ENCODE data around the gene DCTN4. TPM values are rescaled to one million over a fixed set of nuclear protein-coding genes. Genes with fewer than 3 reads are reported as not detected.

The DCTN4 gene
- total and polyA plus RNA-seq, 4 donors, result 17.3 to 66.4 (median 40.1) TPM

GRCh38 chr5:150672237-150672883, 86.5 kb downstream of the DCTN4 start:
- WGBS, 2 donors, result 15 to 31% methylated on average over 38 of the region's 38 CpGs
- ATAC-seq (ENCODE audit: low FRiP score) (peak; percentile 44), DNase-seq (peak; percentile 73 to 88)
- Histone ChIP-seq H3K27ac (ENCODE audit: low read depth in 1 of 2, low read length in 2 of 2) (no peak overlapping the region), H3K4me3 (ENCODE audit: low read length in 2 of 2) (no peak overlapping the region), H3K36me3 (ENCODE audit: control insufficient read depth in 1 of 2, insufficient read depth in 2 of 2, low read length in 1 of 2) (no peaks in the 10 kb centered on the region), H3K4me1 (ENCODE audit: control insufficient read depth in 1 of 2, insufficient read depth in 2 of 2, low read length in 2 of 2) (peaks cover 0 to 1% of the 10 kb centered on the region in 2 donors), H3K27me3 (ENCODE audit: control insufficient read depth in 1 of 2, insufficient read depth in 2 of 2, low read length in 1 of 2) (no peaks in the 10 kb centered on the region), H3K9me3 (ENCODE audit: control insufficient read depth, low read length) (no peaks in the 10 kb centered on the region)
- intact Hi-C loops (cut with DNase I), result loop anchor here in 1 of 2 donors (10.0 kb wide), 1 partner anchor 218 kb away; no protein-coding TSS in a partner anchor

- Histone ChIP-seq H3K36me3 (ENCODE audit: control insufficient read depth in 1 of 2, insufficient read depth in 2 of 2, low read length in 1 of 2) (no peaks in the 10 kb centered on the region), H3K4me1 (ENCODE audit: control insufficient read depth in 1 of 2, insufficient read depth in 2 of 2, low read length in 2 of 2) (peaks cover 0 to 1% of the 10 kb centered on the region in 2 donors), H3K4me3 (ENCODE audit: low read length in 2 of 2) (no peak overlapping the region), H3K27me3 (ENCODE audit: control insufficient read depth in 1 of 2, insufficient read depth in 2 of 2, low read length in 1 of 2) (no peaks in the 10 kb centered on the region), H3K27ac (ENCODE audit: low read depth in 1 of 2, low read length in 2 of 2) (no peak overlapping the region), H3K9me3 (ENCODE audit: control insufficient read depth, low read length) (no peaks in the 10 kb centered on the region)
- peak; percentile 6 for ATAC-seq (ENCODE audit: low FRiP score)
- intact Hi-C loops (cut with DNase I), result loop anchor here in 1 of 2 donors (10.0 kb wide), 1 partner anchor 217 kb away; no protein-coding TSS in a partner anchor
- peak in 1 of 2 donors; percentile 56 for DNase-seq
- WGBS, 2 donors, result 30 to 34% methylated on average over 48 to 51 of the region's 51 CpGs
These were observed 87.1 kb downstream of the DCTN4 start for GRCh38 chr5:150671509-150672236.

- WGBS, 2 donors, result 28 to 39% methylated on average over 2 of the region's 2 CpGs
- Histone ChIP-seq H3K36me3 (ENCODE audit: control insufficient read depth in 1 of 2, insufficient read depth in 2 of 2, low read length in 1 of 2) (no peaks in the 10 kb centered on the region), H3K27me3 (ENCODE audit: control insufficient read depth in 1 of 2, insufficient read depth in 2 of 2, low read length in 1 of 2) (no peaks in the 10 kb centered on the region), H3K27ac (ENCODE audit: low read depth in 1 of 2, low read length in 2 of 2) (no peak overlapping the region), H3K4me3 (ENCODE audit: low read length in 2 of 2) (no peak overlapping the region), H3K9me3 (ENCODE audit: control insufficient read depth, low read length) (no peaks in the 10 kb centered on the region), H3K4me1 (ENCODE audit: control insufficient read depth in 1 of 2, insufficient read depth in 2 of 2, low read length in 2 of 2) (peaks cover 0 to 1% of the 10 kb centered on the region in 2 donors)
- intact Hi-C loops (cut with DNase I), result loop anchor here in 1 of 2 donors (10.0 kb wide), 1 partner anchor 216 kb away; no protein-coding TSS in a partner anchor
- ATAC-seq (ENCODE audit: low FRiP score) (no peak), DNase-seq (no peak)
These were observed 87.9 kb downstream of the DCTN4 start for GRCh38 chr5:150670948-150671310.

DNA sequence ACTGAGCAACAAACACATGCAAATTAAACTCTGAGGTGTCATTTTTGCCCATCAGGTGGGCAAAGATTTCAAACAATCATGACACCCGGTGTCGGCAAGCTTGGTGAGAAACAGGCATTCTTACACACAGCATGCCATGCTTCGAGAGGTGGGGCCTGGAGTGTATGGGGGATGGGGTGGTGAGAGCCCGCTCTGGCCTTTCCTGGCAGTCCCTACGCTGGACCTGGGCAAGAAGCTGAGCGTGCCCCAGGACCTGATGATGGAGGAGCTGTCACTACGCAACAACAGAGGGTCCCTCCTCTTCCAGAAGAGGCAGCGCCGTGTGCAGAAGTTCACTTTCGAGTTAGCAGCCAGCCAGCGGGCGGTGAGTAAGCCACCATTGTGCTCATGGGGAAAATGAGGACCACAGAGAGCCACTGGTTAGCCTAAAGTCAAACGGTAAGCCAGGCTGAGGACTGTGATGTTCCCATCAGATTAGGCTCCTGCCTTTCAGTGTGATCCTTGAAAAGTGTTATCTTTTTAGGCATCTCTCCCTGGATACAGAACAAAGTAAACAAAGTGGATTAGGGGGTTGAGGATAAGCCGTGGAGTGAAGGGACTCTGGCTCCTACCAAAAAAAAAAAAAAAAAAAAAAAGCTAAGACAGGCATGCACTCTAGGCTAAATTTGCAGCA, 88.4 kb downstream of the DCTN4 start:
- Histone ChIP-seq H3K27ac (ENCODE audit: low read depth in 1 of 2, low read length in 2 of 2) (no peak overlapping the region), H3K36me3 (ENCODE audit: control insufficient read depth in 1 of 2, insufficient read depth in 2 of 2, low read length in 1 of 2) (no peaks in the 10 kb centered on the region), H3K4me3 (ENCODE audit: low read length in 2 of 2) (no peak overlapping the region), H3K9me3 (ENCODE audit: control insufficient read depth, low read length) (no peaks in the 10 kb centered on the region), H3K4me1 (ENCODE audit: control insufficient read depth in 1 of 2, insufficient read depth in 2 of 2, low read length in 2 of 2) (peaks cover 0 to 1% of the 10 kb centered on the region in 2 donors), H3K27me3 (ENCODE audit: control insufficient read depth in 1 of 2, insufficient read depth in 2 of 2, low read length in 1 of 2) (no peaks in the 10 kb centered on the region)
- ATAC-seq (ENCODE audit: low FRiP score) (no peak), DNase-seq (no peak)
- WGBS, 2 donors, result 77 to 85% methylated on average over 14 of the region's 14 CpGs
- intact Hi-C loops (cut with DNase I), result loop anchor here in 1 of 2 donors (10.0 kb wide), 1 partner anchor 216 kb away; no protein-coding TSS in a partner anchor

- ATAC-seq (ENCODE audit: low FRiP score) (no peak), DNase-seq (no peak)
- H3K4me1 ChIP-seq (ENCODE audit: control insufficient read depth in 1 of 2, insufficient read depth in 2 of 2, low read length in 2 of 2), result no peaks in the 10 kb centered on the region
- no peaks in the 10 kb centered on the region for H3K9me3 ChIP-seq (ENCODE audit: control insufficient read depth, low read length)
- H3K27ac ChIP-seq (ENCODE audit: low read depth in 1 of 2, low read length in 2 of 2), result no peak overlapping the region
- no peaks in the 10 kb centered on the region for H3K36me3 ChIP-seq (ENCODE audit: control insufficient read depth in 1 of 2, insufficient read depth in 2 of 2, low read length in 1 of 2)
- WGBS, 2 donors, result 75 to 80% methylated on average over 12 of the region's 12 CpGs
- no peak overlapping the region for H3K4me3 ChIP-seq (ENCODE audit: low read length in 2 of 2)
- H3K27me3 ChIP-seq (ENCODE audit: control insufficient read depth in 1 of 2, insufficient read depth in 2 of 2, low read length in 1 of 2), result no peaks in the 10 kb centered on the region
- intact Hi-C loops (cut with DNase I), result no loop called here
These were observed 93.8 kb downstream of the DCTN4 start for GRCh38 chr5:150665044-150665443.

DNA sequence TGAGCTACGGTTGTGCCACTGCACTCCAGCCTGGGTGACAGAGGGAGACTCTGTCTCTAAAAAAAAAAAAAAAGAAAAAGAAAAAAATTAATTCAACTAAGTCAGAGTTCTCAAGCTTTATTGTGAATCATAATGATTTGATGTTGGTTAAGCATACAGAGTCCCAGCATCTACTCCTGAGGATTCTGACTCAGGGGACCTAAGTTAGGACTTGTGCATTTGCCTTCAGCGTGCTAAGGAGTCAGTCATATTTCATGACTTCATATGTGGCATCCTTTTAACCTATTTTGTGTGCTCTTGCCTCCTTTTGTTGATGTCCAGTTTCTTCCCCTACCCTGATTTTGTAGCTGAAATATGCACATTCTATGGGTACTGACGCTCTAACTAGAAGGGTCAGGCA, 94.9 kb downstream of the DCTN4 start:
- DNase-seq (no peak), ATAC-seq (ENCODE audit: low FRiP score) (no peak)
- Histone ChIP-seq H3K4me3 (ENCODE audit: low read length in 2 of 2) (no peak overlapping the region), H3K27me3 (ENCODE audit: control insufficient read depth in 1 of 2, insufficient read depth in 2 of 2, low read length in 1 of 2) (no peaks in the 10 kb centered on the region), H3K27ac (ENCODE audit: low read depth in 1 of 2, low read length in 2 of 2) (no peak overlapping the region), H3K4me1 (ENCODE audit: control insufficient read depth in 1 of 2, insufficient read depth in 2 of 2, low read length in 2 of 2) (no peaks in the 10 kb centered on the region), H3K9me3 (ENCODE audit: control insufficient read depth, low read length) (no peaks in the 10 kb centered on the region), H3K36me3 (ENCODE audit: control insufficient read depth in 1 of 2, insufficient read depth in 2 of 2, low read length in 1 of 2) (no peaks in the 10 kb centered on the region)
- WGBS, 2 donors, result 88 to 89% methylated on average over 3 of the region's 3 CpGs
- intact Hi-C loops (cut with DNase I), result no loop called here

GRCh38 chr5:150662731-150663516, 95.9 kb downstream of the DCTN4 start:
- H3K4me1 ChIP-seq (ENCODE audit: control insufficient read depth in 1 of 2, insufficient read depth in 2 of 2, low read length in 2 of 2), result no peaks in the 10 kb centered on the region
- H3K27me3 ChIP-seq (ENCODE audit: control insufficient read depth in 1 of 2, insufficient read depth in 2 of 2, low read length in 1 of 2), result no peaks in the 10 kb centered on the region
- intact Hi-C loops (cut with DNase I), result no loop called here
- H3K9me3 ChIP-seq (ENCODE audit: control insufficient read depth, low read length), result no peaks in the 10 kb centered on the region
- WGBS, 2 donors, result 80% methylated on average over 4 of the region's 4 CpGs
- DNase-seq (peak; percentile 17 to 57), ATAC-seq (ENCODE audit: low FRiP score) (no peak)
- H3K36me3 ChIP-seq (ENCODE audit: control insufficient read depth in 1 of 2, insufficient read depth in 2 of 2, low read length in 1 of 2), result no peaks in the 10 kb centered on the region
- H3K4me3 ChIP-seq (ENCODE audit: low read length in 2 of 2), result no peak overlapping the region
- no peak overlapping the region for H3K27ac ChIP-seq (ENCODE audit: low read depth in 1 of 2, low read length in 2 of 2)

All from aorta (tissue), 5 donors.